K562 (cell line): ENCODE measurements around the gene LEPR. TPM values are rescaled to one million over a fixed set of nuclear protein-coding genes. Genes with fewer than 3 reads are reported as not detected.

Experiments used
- ATAC-seq: fragments of 200-7000 bp; cut with Tn5 transposase; 3 replicates; pipeline ENCODE4 v1.9.1; 2020; ENCODE audit warnings: moderate library complexity
- BruUV-seq: library from RNA; stranded (reverse); fragments of 400-500 nt; replicated peaks from 2 replicates; lab custom pipeline; 2021; lab: Mats Ljungman, UMichigan
- CTCF ChIA-PET: fragments of 300-600 bp; formaldehyde crosslinking; extraction: SDS; loops from one replicate; lab custom pipeline; 2021; ENCODE audit warnings: low intra/inter-chr PET ratio; lab: Yijun Ruan, JAX
- POLR2A ChIA-PET: fragments of 300-600, 350-650 bp; sonication (Branson Sonifier 250); formaldehyde crosslinking; extraction: SDS; loops from one replicate; lab custom pipeline; 2021; ENCODE audit warnings: antibody characterized with exemption, inconsistent platforms; lab: Yijun Ruan, JAX
- DNase-seq, 4 experiments: peaks; one replicate each; pipeline versions ENCODE4 v3.0.0 to v3.0.0-alpha.2; 2011 to 2018; ENCODE audit warnings: low spot score in 3 of 4, mixed read lengths in 3 of 4; ENCODE audit errors: extremely low read depth in 1 of 4
- FAIRE-seq: peaks from 2 replicates; lab custom pipeline; 2011; peaks lifted over from hg19 to GRCh38; lab: Jason Lieb, UNC
- H2AFZ ChIP-seq: 2 replicates; pipeline ENCODE4 v1.6.0; 2011; ENCODE audit warnings: low read depth, low read length, control low read depth, inconsistent platforms
- H3K27ac ChIP-seq: fragments of 200-600 bp; 3 replicates; pipeline ENCODE4 v1.8.0; 2011; ENCODE audit warnings: low read depth, mild to moderate bottlenecking, control low read depth, inconsistent platforms, low read length, moderate library complexity, mixed read lengths; ENCODE audit errors: extremely low read depth
- H3K27me3 ChIP-seq, 2 experiments: fragments of 300-600 bp in 1 of 2; 2 replicates in 1 of 2; 3 replicates in 1 of 2; pipeline versions ENCODE4 v1.6.0 to v1.8.0; 2011; ENCODE audit warnings: inconsistent platforms in 2 of 2, low read length in 2 of 2, mild to moderate bottlenecking in 1 of 2, mixed read lengths in 1 of 2, moderate library complexity in 1 of 2; ENCODE audit not compliant: control insufficient read depth in 2 of 2, insufficient read depth in 2 of 2
- H3K36me3 ChIP-seq: fragments of 300-600 bp; 3 replicates; pipeline ENCODE4 v1.8.0; 2011; ENCODE audit warnings: mild to moderate bottlenecking, low read length, inconsistent platforms; ENCODE audit not compliant: control insufficient read depth, insufficient read depth
- H3K4me1 ChIP-seq, 2 experiments: fragments of 200-600 bp in 1 of 2; replicated peaks in 1 of 2; 2 replicates in 1 of 2; 3 replicates in 1 of 2; pipeline versions ENCODE4 v1.5.1 to v1.8.0; 2011; ENCODE audit warnings: inconsistent platforms in 2 of 2, low read length in 2 of 2, mild to moderate bottlenecking in 1 of 2, mixed read lengths in 1 of 2, moderate library complexity in 1 of 2; ENCODE audit not compliant: control insufficient read depth in 2 of 2, insufficient read depth in 2 of 2
- H3K4me2 ChIP-seq: 2 replicates; pipeline ENCODE4 v1.6.1; 2011; ENCODE audit warnings: low read length, control low read depth, inconsistent platforms, mixed read lengths; ENCODE audit not compliant: insufficient read depth
- H3K4me3 ChIP-seq: fragments of 200-600 bp; sonication (generic), shearing (Covaris generic); 2 replicates; pipeline ENCODE4 v1.5.1; 2016; ENCODE audit warnings: control low read depth, inconsistent platforms
- H3K79me2 ChIP-seq: fragments of 200-600 bp; 3 replicates; pipeline ENCODE4 v1.8.0; 2011; ENCODE audit warnings: low read length, inconsistent platforms; ENCODE audit not compliant: control insufficient read depth, insufficient read depth
- H3K9ac ChIP-seq, 2 experiments: 2 replicates each; pipeline versions ENCODE4 v1.6.0 to v1.6.1; 2011; ENCODE audit warnings: low read depth in 2 of 2, low read length in 2 of 2, control low read depth in 1 of 2, inconsistent platforms in 1 of 2, mild to moderate bottlenecking in 1 of 2, mixed read lengths in 1 of 2; ENCODE audit not compliant: insufficient read depth in 1 of 2
- H3K9me1 ChIP-seq: one replicate; pipeline ENCODE4 v1.6.0; 2011; ENCODE audit warnings: inconsistent platforms, mild to moderate bottlenecking, low read length, moderate library complexity; ENCODE audit not compliant: control insufficient read depth, insufficient read depth
- H3K9me3 ChIP-seq: replicated peaks from 2 replicates; pipeline ENCODE4 v1.5.1; 2011; ENCODE audit warnings: low read depth, low read length, inconsistent platforms; ENCODE audit not compliant: control insufficient read depth, insufficient read depth
- H4K20me1 ChIP-seq: replicated peaks from 2 replicates; pipeline ENCODE4 v1.6.1; 2011; ENCODE audit warnings: low read length, inconsistent platforms, mixed read lengths; ENCODE audit not compliant: control insufficient read depth, insufficient read depth
- GABPA ChIP-seq: fragments of 200-800 bp; sonication (Bioruptor generic); conservative IDR thresholded peaks from 2 replicates; pipeline ENCODE4 v1.6.1; 2016; ENCODE audit warnings: low read depth, missing genetic modification characterization, missing compliant biosample characterization
- POLR2A ChIP-seq: fragments of 450-650 bp; conservative IDR thresholded peaks from 2 replicates; pipeline ENCODE4 v1.6.1; 2016
- THAP12 ChIP-seq: fragments of 250-450 bp; sonication (Bioruptor Pico); IDR thresholded peaks from 2 replicates; pipeline ENCODE4 v1.9.0; 2021; ENCODE audit warnings: mild to moderate bottlenecking, inconsistent platforms
- WGBS: fragments of 100-300 bp; shearing (Covaris generic); methylation state at CpG from one replicate; pipeline ENCODE4 v1.1.6; 2016; ENCODE audit warnings: low coverage, mixed read lengths; ENCODE audit not compliant: insufficient coverage; ENCODE audit errors: missing lambda C conversion rate; 5-methylcytosine and 5-hydroxymethylcytosine counted together
- in situ Hi-C: fragments of 300-500 bp; cut with MboI; formaldehyde crosslinking; loops from 4 replicates; pipeline ENCODE4 v1.15.0; 2018; ENCODE audit warnings: inconsistent platforms, mixed read lengths
- intact Hi-C: fragments of 100-400 bp; cut with micrococcal nuclease; formaldehyde crosslinking; loops from 2 replicates; pipeline ENCODE4 v1.14.2; 2022
- polyA plus RNA-seq, 8 experiments: library from polyadenylated mRNA; depleted of rRNA in 4 of 8; stranded (reverse) in 5 of 8; unstranded in 3 of 8; fragments of >200 nt; fragmentation: Nextera tagmentation in 2 of 8; fragmentation: Illumina TruSeq in 1 of 8; extraction: Ambion mirVana in 2 of 8; extraction: Trizol in 1 of 8; gene quantifications; 2 replicates each; pipeline versions ENCODE4 v1.2.1 to v1.2.3, GENCODE V29; 2011 to 2014; ENCODE audit warnings: inconsistent platforms in 1 of 8, missing spikeins in 1 of 8
- total RNA-seq, 7 experiments: library from RNA; depleted of rRNA in 6 of 7; stranded (reverse); fragments of >200 nt in 6 of 7; fragmentation: Illumina TruSeq in 2 of 7; extraction: Trizol in 2 of 7; gene quantifications; 2 replicates each; pipeline versions ENCODE4 v1.2.1 to v1.2.3, GENCODE V29; 2011 to 2021; ENCODE audit warnings: low replicate concordance in 1 of 7

The LEPR gene
- total and polyA plus RNA-seq, 9 of the 15 experiments (the other 6 are each of a cell fraction or from before 2014, with no cell fraction given) = 12.2 to 111 (median 43.1) TPM

GRCh38 chr1:65432918-65433317 is 12.4 kb downstream of the LEPR start:
- Histone ChIP-seq H3K27ac (no peak overlapping the region), H3K9ac (no peak overlapping the region), H4K20me1 (no peaks in the 10 kb centered on the region), H3K4me2 (no peak overlapping the region), H2AFZ (no peak overlapping the region), H3K4me3 (no peak overlapping the region), H3K9me1 (no peaks in the 10 kb centered on the region), H3K9me3 (no peaks in the 10 kb centered on the region), H3K79me2 (peaks cover 54% of the 10 kb centered on the region), H3K4me1 (peaks cover 6 to 17% of the 10 kb centered on the region in 2 experiments; a peak in 4 of 5 replicates), H3K27me3 (no peaks in the 10 kb centered on the region), H3K36me3 (peaks cover 78% of the 10 kb centered on the region)
- intact Hi-C loops (loop anchor here (5.0 to 10.0 kb wide), 2 partner anchors 94 to 522 kb away; no protein-coding TSS in a partner anchor), in situ Hi-C loops (loop anchor here (10.0 kb wide), 1 partner anchor 262 kb away; no protein-coding TSS in a partner anchor)
- ChIA-PET CTCF (no interaction called here), POLR2A (interaction anchor here (1.5 kb wide), 1 partner anchor 21 kb away, joined by 4 read pairs; no protein-coding TSS in a partner anchor)
- TF ChIP-seq POLR2A (0 out of 2 replicates have a peak, but pooled peaks have one; percentile 29), GABPA (tag) (no peak), THAP12 (no peak)
- BruUV-seq = TSS peak; percentile 6
- WGBS = 69% methylated on average over 7 of the region's 8 CpGs
- ATAC-seq = no peak
- FAIRE-seq = no peak
- DNase-seq = no peak
